Measurements from ENCODE around the gene VSTM4.

Gene VSTM4

GRCh38 chr10:49091450-49092210 is 23.7 kb downstream of the VSTM4 start:
- TF ChIP-seq TAF1 (IDR thresholded peaks at IDR 0.05; ENCODE audit: low read depth, low read length) (no peak), PAX5 (IDR thresholded peaks at IDR 0.05; ENCODE audit: insufficient read depth, low read length, severe bottlenecking) (no peak), POLR2AphosphoS5 (IDR thresholded peaks at IDR 0.05; ENCODE audit: low read depth, low read length) (no peak), SPI1 (IDR thresholded peaks at IDR 0.05; ENCODE audit: low read depth, low read length) (no peak), POLR2A (IDR thresholded peaks at IDR 0.05; ENCODE audit: low read depth, low read length) (no peak), POU2F2 (IDR thresholded peaks at IDR 0.05; ENCODE audit: low read depth, low read length) (no peak)
- no peak for FAIRE-seq
- DNase-seq (ENCODE audit: insufficient read length, low spot score), result no peak

DNA sequence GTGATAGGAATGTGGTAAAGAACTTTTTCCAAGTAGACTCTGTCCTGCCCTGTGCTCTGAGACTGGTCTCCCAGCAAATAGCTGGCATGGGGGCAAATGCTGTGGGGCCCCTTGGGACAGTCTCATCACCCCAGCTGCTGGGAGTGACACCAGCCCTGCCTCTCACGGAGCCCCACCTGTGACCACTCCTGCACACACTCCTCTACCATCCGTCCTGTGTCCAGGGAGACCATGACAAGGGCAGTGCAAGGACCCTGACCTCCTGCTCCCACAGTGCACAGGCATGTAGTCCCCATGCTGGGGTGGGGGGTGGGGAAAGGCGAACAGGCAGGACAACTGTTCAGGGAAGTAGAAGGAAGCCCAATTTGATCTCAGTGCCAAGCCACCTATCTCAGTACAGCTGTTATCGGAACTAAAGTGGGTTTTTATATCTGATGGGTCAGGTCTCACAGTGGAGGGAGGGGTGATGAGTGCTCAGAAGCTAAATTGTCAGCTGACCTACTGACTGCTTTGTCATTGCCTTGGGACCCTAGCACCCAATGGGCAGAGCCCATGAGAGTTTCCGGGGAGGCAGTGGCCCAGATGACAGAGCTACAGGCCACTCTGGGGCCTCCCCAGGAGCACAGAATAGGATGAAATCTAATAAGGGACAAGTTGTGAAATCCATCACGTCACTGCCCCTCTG is 24.5 kb downstream of the VSTM4 start:
- TF ChIP-seq POLR2AphosphoS5 (IDR thresholded peaks at IDR 0.05; ENCODE audit: low read depth, low read length) (no peak), PAX5 (IDR thresholded peaks at IDR 0.05; ENCODE audit: insufficient read depth, low read length, severe bottlenecking) (no peak), SPI1 (IDR thresholded peaks at IDR 0.05; ENCODE audit: low read depth, low read length) (no peak), POU2F2 (IDR thresholded peaks at IDR 0.05; ENCODE audit: low read depth, low read length) (no peak), TAF1 (IDR thresholded peaks at IDR 0.05; ENCODE audit: low read depth, low read length) (no peak), POLR2A (IDR thresholded peaks at IDR 0.05; ENCODE audit: low read depth, low read length) (no peak)
- no peak for DNase-seq (ENCODE audit: insufficient read length, low spot score)
- FAIRE-seq, result no peak

DNA sequence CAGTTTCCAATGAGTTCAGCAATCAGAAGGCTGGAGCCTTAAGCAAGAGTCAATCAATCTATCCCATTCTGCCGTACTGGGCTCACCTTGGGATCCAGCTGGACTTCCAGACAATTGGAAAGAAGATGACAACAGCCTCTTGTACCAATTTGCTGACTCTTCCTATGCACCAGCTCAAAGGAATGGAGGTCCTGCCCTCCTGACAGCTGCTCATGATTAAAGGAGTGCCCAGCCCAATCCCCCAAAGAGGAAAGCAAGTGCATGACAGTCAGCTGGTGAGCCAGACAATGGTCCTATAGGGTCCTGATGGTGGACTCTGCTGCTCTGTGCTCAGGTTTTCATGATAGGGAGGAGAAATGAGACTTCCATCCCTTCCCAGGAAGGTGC is 25.1 kb downstream of the VSTM4 start:
- TF ChIP-seq TAF1 (IDR thresholded peaks at IDR 0.05; ENCODE audit: low read depth, low read length) (no peak), POU2F2 (IDR thresholded peaks at IDR 0.05; ENCODE audit: low read depth, low read length) (no peak), POLR2AphosphoS5 (IDR thresholded peaks at IDR 0.05; ENCODE audit: low read depth, low read length) (no peak), PAX5 (IDR thresholded peaks at IDR 0.05; ENCODE audit: insufficient read depth, low read length, severe bottlenecking) (no peak)
- DNase-seq (ENCODE audit: insufficient read length, low spot score) (no peak), FAIRE-seq (no peak)

- no peak for TF ChIP-seq SPI1 (IDR thresholded peaks at IDR 0.05; ENCODE audit: low read depth, low read length)
- no peak for TF ChIP-seq TAF1 (IDR thresholded peaks at IDR 0.05; ENCODE audit: low read depth, low read length)
- no peak for TF ChIP-seq POLR2A (IDR thresholded peaks at IDR 0.05; ENCODE audit: low read depth, low read length)
- no peak for TF ChIP-seq POLR2AphosphoS5 (IDR thresholded peaks at IDR 0.05; ENCODE audit: low read depth, low read length)
- no peak for TF ChIP-seq PAX5 (IDR thresholded peaks at IDR 0.05; ENCODE audit: insufficient read depth, low read length, severe bottlenecking)
- TF ChIP-seq POU2F2 (IDR thresholded peaks at IDR 0.05; ENCODE audit: low read depth, low read length), result no peak
- DNase-seq (ENCODE audit: insufficient read length, low spot score), result no peak
- FAIRE-seq, result no peak
Measured at GRCh38 chr10:49089557-49090188, 25.6 kb downstream of the VSTM4 start.

DNA sequence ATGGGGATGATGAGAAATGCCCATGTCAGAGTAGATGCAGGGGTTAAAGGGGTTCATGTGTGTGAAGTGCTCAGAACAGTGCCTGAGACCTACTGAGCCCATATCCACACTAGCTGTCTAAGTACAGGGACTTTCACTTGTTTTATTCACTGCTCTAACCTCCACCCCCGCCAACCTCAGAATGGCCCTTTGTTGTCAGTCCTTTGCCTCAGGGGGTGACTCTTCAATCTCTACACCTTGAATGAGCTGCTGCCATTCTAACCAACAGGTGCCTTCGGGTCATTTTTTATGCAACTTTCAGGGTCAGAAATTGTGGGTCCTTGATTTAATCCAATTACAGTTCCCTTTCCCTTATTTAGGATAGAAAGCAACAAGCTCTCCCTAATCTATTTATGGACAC is 26.2 kb downstream of the VSTM4 start:
- FAIRE-seq (no peak), DNase-seq (ENCODE audit: insufficient read length, low spot score) (no peak)
- TF ChIP-seq POLR2AphosphoS5 (IDR thresholded peaks at IDR 0.05; ENCODE audit: low read depth, low read length) (no peak), POU2F2 (IDR thresholded peaks at IDR 0.05; ENCODE audit: low read depth, low read length) (no peak), PAX5 (IDR thresholded peaks at IDR 0.05; ENCODE audit: insufficient read depth, low read length, severe bottlenecking) (no peak), SPI1 (IDR thresholded peaks at IDR 0.05; ENCODE audit: low read depth, low read length) (no peak), TAF1 (IDR thresholded peaks at IDR 0.05; ENCODE audit: low read depth, low read length) (no peak), POLR2A (IDR thresholded peaks at IDR 0.05; ENCODE audit: low read depth, low read length) (no peak)

GRCh38 chr10:49086889-49087288 is 28.4 kb downstream of the VSTM4 start:
- DNase-seq (ENCODE audit: insufficient read length, low spot score), result no peak
- TF ChIP-seq POU2F2 (IDR thresholded peaks at IDR 0.05; ENCODE audit: low read depth, low read length), result no peak
- no peak for TF ChIP-seq POLR2AphosphoS5 (IDR thresholded peaks at IDR 0.05; ENCODE audit: low read depth, low read length)
- TF ChIP-seq TAF1 (IDR thresholded peaks at IDR 0.05; ENCODE audit: low read depth, low read length), result no peak
- no peak for TF ChIP-seq POLR2A (IDR thresholded peaks at IDR 0.05; ENCODE audit: low read depth, low read length)
- no peak for TF ChIP-seq SPI1 (IDR thresholded peaks at IDR 0.05; ENCODE audit: low read depth, low read length)
- TF ChIP-seq PAX5 (IDR thresholded peaks at IDR 0.05; ENCODE audit: insufficient read depth, low read length, severe bottlenecking), result no peak
- FAIRE-seq, result no peak

DNA sequence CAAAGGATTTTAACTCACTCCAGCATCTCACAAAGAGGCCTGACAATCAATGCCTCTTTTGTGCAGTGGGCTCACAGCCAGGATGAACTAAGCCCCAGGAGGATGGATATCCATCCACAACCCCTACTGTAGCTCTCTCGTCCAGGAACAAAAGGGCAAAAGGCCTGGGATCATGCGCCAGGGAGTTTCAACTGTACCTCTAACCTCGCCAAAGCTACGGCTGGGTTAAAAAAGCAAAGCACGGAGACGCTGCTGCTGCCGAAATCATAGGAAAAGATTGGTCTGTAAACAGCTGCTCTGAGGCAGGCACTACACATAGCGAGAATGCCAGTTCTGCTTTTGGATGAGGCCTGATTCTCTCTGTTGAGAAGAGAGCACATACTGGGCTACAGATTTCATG is 32.1 kb downstream of the VSTM4 start:
- no peak for FAIRE-seq
- TF ChIP-seq TAF1 (IDR thresholded peaks at IDR 0.05; ENCODE audit: low read depth, low read length) (no peak), PAX5 (IDR thresholded peaks at IDR 0.05; ENCODE audit: insufficient read depth, low read length, severe bottlenecking) (no peak), POLR2A (IDR thresholded peaks at IDR 0.05; ENCODE audit: low read depth, low read length) (no peak), POLR2AphosphoS5 (IDR thresholded peaks at IDR 0.05; ENCODE audit: low read depth, low read length) (no peak), SPI1 (IDR thresholded peaks at IDR 0.05; ENCODE audit: low read depth, low read length) (peak; percentile 40), POU2F2 (IDR thresholded peaks at IDR 0.05; ENCODE audit: low read depth, low read length) (no peak)
- no peak for DNase-seq (ENCODE audit: insufficient read length, low spot score)

GRCh38 chr10:49082766-49083165 is 32.6 kb downstream of the VSTM4 start:
- FAIRE-seq, result no peak
- TF ChIP-seq POLR2A (IDR thresholded peaks at IDR 0.05; ENCODE audit: low read depth, low read length) (no peak), PAX5 (IDR thresholded peaks at IDR 0.05; ENCODE audit: insufficient read depth, low read length, severe bottlenecking) (no peak), SPI1 (IDR thresholded peaks at IDR 0.05; ENCODE audit: low read depth, low read length) (no peak), POLR2AphosphoS5 (IDR thresholded peaks at IDR 0.05; ENCODE audit: low read depth, low read length) (no peak), TAF1 (IDR thresholded peaks at IDR 0.05; ENCODE audit: low read depth, low read length) (no peak), POU2F2 (IDR thresholded peaks at IDR 0.05; ENCODE audit: low read depth, low read length) (no peak)
- no peak for DNase-seq (ENCODE audit: insufficient read length, low spot score)
